ENCODE measurements around the gene INSL4.

The INSL4 gene

GRCh38 chr9:5231212-5231611 lies at the start of gene INSL4:
TSS of gene INSL4 (plus strand) at chr9:5231419. CDS start at chr9:5231524, 105 bp downstream.
- DNase-seq, result no peak

- no peak for DNase-seq
Measured at GRCh38 chr9:5184776-5185175, 46.4 kb upstream of the INSL4 start.

DNA sequence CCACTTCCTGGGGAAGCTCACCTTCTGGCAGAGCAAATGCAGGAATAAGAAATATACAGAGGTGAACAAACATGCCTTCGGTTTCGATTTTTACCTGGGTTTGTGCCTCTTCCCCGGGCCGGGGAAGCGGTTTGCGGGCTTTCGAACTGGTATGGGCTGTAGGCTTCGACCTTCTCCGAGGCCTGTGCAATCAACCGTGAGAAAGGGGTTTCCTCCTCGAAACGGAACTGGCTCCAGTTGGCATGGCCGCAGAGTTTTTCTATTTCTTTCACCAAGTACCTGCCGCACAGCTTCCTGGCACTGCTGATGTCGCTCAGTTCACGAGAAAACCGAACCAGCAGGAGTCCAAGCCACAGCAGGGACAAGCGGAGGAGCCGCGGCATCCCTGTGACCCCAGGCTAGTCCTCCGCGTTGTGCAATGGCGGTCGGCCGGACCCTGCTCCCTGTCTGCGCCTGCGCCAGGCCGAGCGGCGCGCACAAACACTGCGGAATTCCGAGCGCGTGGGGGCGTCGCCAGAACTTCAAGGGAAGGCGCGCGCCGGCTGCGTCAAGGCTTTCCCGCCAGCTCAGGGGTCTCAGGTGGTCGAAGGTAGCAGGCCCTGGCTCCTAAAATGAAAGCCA lies 45.9 kb upstream of the INSL4 start, which contains the start of gene INSL6:
INSL6 (minus strand) TSS at position 420 of the 621 bp plus-strand sequence; CDS start at position 383, 37 bp downstream.
- DNase-seq, result no peak

- DNase-seq, result peak; percentile 31
Measured at GRCh38 chr9:5186416-5187169, 44.6 kb upstream of the INSL4 start.

- no peak for DNase-seq
Measured at GRCh38 chr9:5188060-5188984, 42.9 kb upstream of the INSL4 start.

GRCh38 chr9:5191985-5192384 lies 39.2 kb upstream of the INSL4 start:
- DNase-seq, result no peak

DNA sequence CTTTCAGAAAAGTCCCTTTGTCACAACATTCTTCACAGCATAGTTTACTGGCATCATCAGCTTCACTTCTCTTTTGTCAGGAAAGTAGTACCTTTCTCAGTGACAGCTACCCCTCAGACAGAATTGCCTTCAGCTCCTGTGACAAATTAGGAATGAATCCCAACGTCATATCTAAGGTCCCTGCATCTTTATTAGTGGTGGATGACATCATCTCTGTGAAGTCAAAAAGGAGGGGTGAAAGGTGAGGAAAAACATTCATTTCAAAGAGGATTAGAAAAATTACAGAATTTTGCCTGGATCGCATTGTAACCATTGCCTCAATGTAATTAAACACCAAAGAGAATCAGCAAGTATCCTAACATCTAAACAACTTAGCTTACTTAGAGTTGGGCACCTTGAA lies 37.9 kb upstream of the INSL4 start:
- DNase-seq, result no peak

DNA sequence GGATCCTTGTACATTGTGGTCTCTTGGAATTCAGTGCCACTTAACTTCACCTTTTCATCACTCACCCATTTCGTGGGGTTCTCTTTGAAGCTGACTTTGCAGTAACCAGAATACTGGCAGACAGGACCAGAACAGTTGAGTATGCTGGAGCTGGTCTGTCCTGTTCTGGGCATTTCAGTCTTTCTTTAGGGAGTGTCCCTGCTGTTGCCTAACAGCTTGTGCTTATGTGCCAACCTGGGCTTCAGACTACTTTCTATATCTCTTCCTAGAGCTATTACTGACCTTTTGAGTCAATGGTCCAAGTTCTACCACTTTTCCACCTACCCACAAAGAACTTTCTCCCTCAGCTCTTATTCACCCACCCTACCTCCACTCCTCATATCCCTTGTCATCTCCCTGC lies 35.8 kb upstream of the INSL4 start:
- DNase-seq, result no peak

GRCh38 chr9:5205071-5205470 lies 26.1 kb upstream of the INSL4 start:
- no peak for DNase-seq

DNA sequence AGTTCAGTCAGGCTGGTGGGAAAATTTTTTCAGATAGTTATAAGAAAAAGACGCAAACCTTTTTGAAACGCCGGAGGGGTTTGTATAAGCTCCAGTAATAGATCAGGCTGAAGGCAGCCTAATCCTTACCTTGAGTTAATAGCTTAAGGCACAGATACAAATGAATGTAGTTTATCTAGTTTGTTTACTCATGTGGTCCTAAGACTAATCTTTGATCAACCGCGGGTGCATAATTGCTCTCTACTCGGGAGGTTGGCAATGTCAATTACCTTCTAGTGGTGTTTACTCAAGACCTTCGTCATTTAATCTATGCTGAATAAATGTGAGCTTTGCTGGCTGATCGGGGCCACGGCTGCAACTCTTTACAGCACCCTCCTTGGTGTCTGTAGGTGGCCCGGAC lies 665 bp upstream of the INSL4 start:
- DNase-seq, result no peak

DNA sequence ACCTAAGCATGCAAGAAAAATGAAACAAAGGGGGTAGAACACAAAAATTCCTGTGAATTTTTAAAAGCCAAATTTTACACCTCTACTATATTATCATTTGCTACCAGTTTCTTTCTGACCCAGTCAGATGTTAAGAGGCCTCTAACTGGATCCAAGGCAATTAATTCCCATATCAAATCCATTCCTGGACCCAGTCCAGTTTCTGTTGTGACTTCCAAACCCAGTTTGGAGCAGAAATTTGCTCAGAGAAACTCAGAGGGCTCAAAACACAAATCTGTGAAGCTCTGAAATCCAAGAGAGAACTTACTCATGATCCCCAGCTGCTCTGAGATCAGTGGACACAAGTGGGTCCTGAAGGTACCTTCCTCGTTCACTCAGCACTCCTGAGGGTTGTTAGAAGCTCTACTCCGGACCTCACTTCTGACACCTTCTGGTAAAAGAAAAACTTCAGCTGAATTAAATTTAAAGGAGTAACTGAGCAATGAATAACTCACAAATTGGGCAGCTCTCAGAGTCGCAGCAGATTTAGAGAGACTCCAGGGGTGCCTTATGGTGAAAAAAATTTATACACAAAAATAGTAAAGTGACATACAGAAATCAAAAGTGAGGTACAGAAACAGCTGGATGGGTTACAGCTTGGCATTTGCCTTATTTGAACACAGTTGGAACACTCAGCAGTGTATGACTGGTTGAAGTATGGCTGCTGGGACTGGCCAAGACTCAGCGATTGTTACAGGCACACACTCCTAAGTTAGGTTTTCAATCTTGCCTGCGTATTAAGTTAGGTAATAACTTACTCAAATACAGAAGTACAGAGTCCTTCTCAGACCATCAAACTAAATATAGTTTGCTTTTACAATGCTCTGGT lies 32.4 kb downstream of the INSL4 start:
- no peak for DNase-seq

- DNase-seq, result no peak
Measured at GRCh38 chr9:5264219-5264595, 33.0 kb downstream of the INSL4 start.

GRCh38 chr9:5265939-5266338 lies 34.7 kb downstream of the INSL4 start:
- DNase-seq, result no peak

GRCh38 chr9:5269249-5269715 lies 38.1 kb downstream of the INSL4 start:
- DNase-seq, result no peak

DNA sequence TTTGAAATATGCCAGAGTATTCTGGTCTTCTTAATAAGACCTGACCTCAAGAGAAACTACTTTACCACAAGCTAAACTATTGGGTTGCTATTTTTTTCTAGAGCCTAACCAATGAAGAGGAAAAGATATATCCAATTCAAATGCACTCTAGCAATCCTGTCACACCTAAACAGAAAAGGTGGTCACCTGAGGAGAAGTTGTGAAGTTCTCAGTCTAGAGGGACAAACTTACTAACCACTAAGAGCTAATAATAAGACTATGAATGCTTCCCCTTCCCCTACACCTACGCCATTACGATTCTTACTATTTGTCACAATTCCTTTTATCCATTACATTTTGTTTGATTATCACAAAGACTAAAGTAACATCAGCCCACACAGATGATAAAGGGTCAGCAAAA lies 43.6 kb downstream of the INSL4 start:
- no peak for DNase-seq

DNA sequence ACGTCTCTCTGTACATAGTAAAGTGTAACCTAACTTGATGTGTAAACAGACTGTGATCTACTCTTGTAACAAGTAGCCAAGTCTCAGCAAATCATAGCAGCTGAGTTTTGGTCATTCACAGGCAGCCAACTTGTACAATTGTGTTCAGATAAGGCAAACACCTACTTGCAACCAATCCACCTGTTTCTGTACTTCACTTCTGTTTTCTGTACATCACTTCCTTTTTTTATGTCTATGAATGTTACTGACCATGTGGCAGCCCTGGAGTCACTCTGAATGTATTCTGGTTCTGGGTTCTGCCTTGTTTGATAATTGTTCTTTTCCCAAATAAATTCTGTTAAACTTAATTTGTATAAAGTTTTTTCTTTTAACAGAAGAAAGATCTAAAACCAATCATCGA lies 47.3 kb downstream of the INSL4 start:
- no peak for DNase-seq
